Astrocyte (in vitro differentiated cells and primary cell): ENCODE measurements around the gene MAP7D1. TPM values are rescaled to one million over a fixed set of nuclear protein-coding genes. Genes with fewer than 3 reads are reported as not detected.
A peak's percentile ranks its signal among the peaks of the same experiment; 100 is the strongest.

Experiments
- DNase-seq: peaks from one replicate; pipeline ENCODE4 v3.0.0-alpha.2; 2010; ENCODE audit warnings: low read depth
- FAIRE-seq: peaks from 2 replicates; lab custom pipeline; 2011; peaks lifted over from hg19 to GRCh38; lab: Jason Lieb, UNC
- H2AFZ ChIP-seq: 2 replicates; pipeline ENCODE4 v1.6.0; 2012; ENCODE audit warnings: low read depth, low read length, inconsistent platforms
- H3K27ac ChIP-seq: 2 replicates; pipeline ENCODE4 v1.5.1; 2011; ENCODE audit warnings: low read depth, low read length, inconsistent platforms
- H3K27me3 ChIP-seq: 2 replicates; pipeline ENCODE4 v1.6.0; 2011; ENCODE audit warnings: low read length, inconsistent platforms; ENCODE audit not compliant: insufficient read depth
- H3K36me3 ChIP-seq: 2 replicates; pipeline ENCODE4 v1.5.1; 2011; ENCODE audit warnings: low read length, inconsistent platforms; ENCODE audit not compliant: insufficient read depth
- H3K4me1 ChIP-seq: 2 replicates; pipeline ENCODE4 v1.5.1; 2011; ENCODE audit warnings: low read length, inconsistent platforms; ENCODE audit not compliant: insufficient read depth
- H3K4me2 ChIP-seq: 2 replicates; pipeline ENCODE4 v1.6.0; 2012; ENCODE audit warnings: low read length, inconsistent platforms
- H3K4me3 ChIP-seq: 2 replicates; pipeline ENCODE4 v1.5.1; 2011; ENCODE audit warnings: low read depth, mild to moderate bottlenecking, low read length, inconsistent platforms; ENCODE audit not compliant: insufficient read depth
- H3K79me2 ChIP-seq: 2 replicates; pipeline ENCODE4 v1.6.0; 2012; ENCODE audit warnings: mild to moderate bottlenecking, low read length, inconsistent platforms; ENCODE audit not compliant: insufficient read depth
- H3K9ac ChIP-seq: 2 replicates; pipeline ENCODE4 v1.6.0; 2012; ENCODE audit warnings: mild to moderate bottlenecking, low read length, inconsistent platforms
- H3K9me3 ChIP-seq: 2 replicates; pipeline ENCODE4 v1.5.1; 2012; ENCODE audit warnings: low read depth, mild to moderate bottlenecking, low read length, inconsistent platforms; ENCODE audit not compliant: insufficient read depth
- H4K20me1 ChIP-seq: 2 replicates; pipeline ENCODE4 v1.6.0; 2012; ENCODE audit warnings: low read length, inconsistent platforms; ENCODE audit not compliant: insufficient read depth
- H3K27ac Mint-ChIP-seq: one replicate; pipeline ENCODE4 v1.8.0; 2021; ENCODE audit warnings: mild to moderate bottlenecking, mixed read lengths; ENCODE audit not compliant: unreplicated experiment
- H3K27me3 Mint-ChIP-seq: one replicate; pipeline ENCODE4 v1.8.0; 2021; ENCODE audit warnings: low read depth, mixed read lengths; ENCODE audit not compliant: unreplicated experiment
- H3K36me3 Mint-ChIP-seq: one replicate; pipeline ENCODE4 v1.8.0; 2021; ENCODE audit warnings: low read depth, mixed read lengths; ENCODE audit not compliant: unreplicated experiment
- H3K4me1 Mint-ChIP-seq: one replicate; pipeline ENCODE4 v1.8.0; 2021; ENCODE audit warnings: low read depth, mixed read lengths; ENCODE audit not compliant: unreplicated experiment
- H3K4me3 Mint-ChIP-seq: one replicate; pipeline ENCODE4 v1.8.0; 2021; ENCODE audit warnings: mild to moderate bottlenecking, moderate library complexity, mixed read lengths; ENCODE audit not compliant: unreplicated experiment
- H3K9me3 Mint-ChIP-seq: one replicate; pipeline ENCODE4 v1.8.0; 2021; ENCODE audit warnings: mild to moderate bottlenecking, mixed read lengths; ENCODE audit not compliant: unreplicated experiment
- EZH2 ChIP-seq: IDR thresholded peaks from 2 replicates; pipeline ENCODE4 v1.6.1; 2012; ENCODE audit warnings: mild to moderate bottlenecking, low read length, inconsistent platforms; ENCODE audit not compliant: insufficient read depth
- total RNA-seq: library from RNA; stranded (reverse); gene quantifications from 2 replicates; pipeline ENCODE4 v1.2.1, GENCODE V29; 2021
- TF ChIP-seq, protein P1 (sequence below): IDR thresholded peaks from 2 replicates; pipeline ENCODE4 v1.5.1; 2011; ENCODE audit warnings: low read depth, mild to moderate bottlenecking, inconsistent platforms, low read length, moderate library complexity; ENCODE audit not compliant: insufficient read depth

The MAP7D1 gene
- total RNA-seq, 1 donor from 2014 or later, result 271 TPM

GRCh38 chr1:36149973-36150295 is 6.0 kb upstream of the MAP7D1 start:
- H2AFZ ChIP-seq, result peak overlapping the region; percentile 7
- H3K36me3 ChIP-seq, result no peaks in the 10 kb centered on the region
- FAIRE-seq (no peak), DNase-seq (no peak)
- peaks cover 11% of the 10 kb centered on the region for H4K20me1 ChIP-seq
- Mint-ChIP-seq H3K27ac (peak overlapping the region; percentile 96), H3K27me3 (no peaks in the 10 kb centered on the region), H3K9me3 (peaks cover 4% of the 10 kb centered on the region), H3K36me3 (peaks cover 6% of the 10 kb centered on the region), H3K4me1 (peaks cover 34% of the 10 kb centered on the region), H3K4me3 (peak overlapping the region; percentile 96)
- H3K9ac ChIP-seq, result peak overlapping the region; percentile 85
- TF ChIP-seq, protein P1, sequence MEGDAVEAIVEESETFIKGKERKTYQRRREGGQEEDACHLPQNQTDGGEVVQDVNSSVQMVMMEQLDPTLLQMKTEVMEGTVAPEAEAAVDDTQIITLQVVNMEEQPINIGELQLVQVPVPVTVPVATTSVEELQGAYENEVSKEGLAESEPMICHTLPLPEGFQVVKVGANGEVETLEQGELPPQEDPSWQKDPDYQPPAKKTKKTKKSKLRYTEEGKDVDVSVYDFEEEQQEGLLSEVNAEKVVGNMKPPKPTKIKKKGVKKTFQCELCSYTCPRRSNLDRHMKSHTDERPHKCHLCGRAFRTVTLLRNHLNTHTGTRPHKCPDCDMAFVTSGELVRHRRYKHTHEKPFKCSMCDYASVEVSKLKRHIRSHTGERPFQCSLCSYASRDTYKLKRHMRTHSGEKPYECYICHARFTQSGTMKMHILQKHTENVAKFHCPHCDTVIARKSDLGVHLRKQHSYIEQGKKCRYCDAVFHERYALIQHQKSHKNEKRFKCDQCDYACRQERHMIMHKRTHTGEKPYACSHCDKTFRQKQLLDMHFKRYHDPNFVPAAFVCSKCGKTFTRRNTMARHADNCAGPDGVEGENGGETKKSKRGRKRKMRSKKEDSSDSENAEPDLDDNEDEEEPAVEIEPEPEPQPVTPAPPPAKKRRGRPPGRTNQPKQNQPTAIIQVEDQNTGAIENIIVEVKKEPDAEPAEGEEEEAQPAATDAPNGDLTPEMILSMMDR, result no peak
- no peak for TF ChIP-seq EZH2
- peak overlapping the region; percentile 82 for H3K4me2 ChIP-seq
- peaks cover 35% of the 10 kb centered on the region for H3K79me2 ChIP-seq
- peak overlapping the region; percentile 98 for H3K27ac ChIP-seq
- peaks cover 30% of the 10 kb centered on the region for H3K4me1 ChIP-seq
- H3K27me3 ChIP-seq, result no peaks in the 10 kb centered on the region
- H3K9me3 ChIP-seq, result no peaks in the 10 kb centered on the region
- H3K4me3 ChIP-seq, result peak overlapping the region; percentile 5

DNA sequence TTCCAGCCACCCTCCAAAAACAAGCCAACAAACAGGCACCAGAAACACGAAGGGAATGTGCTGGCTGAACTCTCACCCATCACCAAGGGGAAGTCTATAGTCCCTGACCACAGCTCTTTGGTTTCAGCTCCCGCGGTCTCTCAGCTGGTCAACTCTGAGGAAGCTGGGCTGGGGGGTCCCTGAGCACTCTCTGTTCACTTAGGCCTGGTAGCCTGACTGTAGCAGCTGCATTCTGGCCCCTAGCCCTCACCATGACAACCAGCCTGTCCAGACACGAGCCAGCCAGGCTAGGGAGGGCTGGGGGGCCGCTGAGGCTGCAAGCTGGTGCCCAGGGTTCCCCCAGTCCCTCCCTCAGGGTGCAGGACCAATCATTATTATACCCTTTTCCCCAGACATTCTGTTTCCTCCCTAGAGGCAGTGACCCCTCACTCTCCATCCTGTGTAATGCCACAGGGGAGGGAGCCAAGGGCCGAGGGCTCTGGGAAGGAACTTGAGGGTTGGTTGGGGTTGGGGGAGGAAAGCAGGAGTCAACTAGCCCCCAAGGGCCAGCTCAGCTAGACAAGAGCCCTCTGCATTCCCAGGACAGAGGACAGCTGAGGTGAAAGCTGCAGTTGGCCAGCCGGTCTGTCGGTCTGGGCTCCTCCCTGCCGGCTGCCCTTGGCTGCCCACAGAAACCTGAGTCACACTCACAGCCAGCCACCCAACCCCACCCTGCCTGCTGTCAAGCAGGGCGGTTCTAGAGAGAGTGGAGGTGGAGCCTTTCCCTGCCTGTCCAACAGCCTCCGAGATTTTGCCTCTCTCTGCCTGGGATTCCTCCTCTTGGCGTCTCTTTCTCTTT is 5.4 kb upstream of the MAP7D1 start:
- Histone ChIP-seq H3K36me3 (no peaks in the 10 kb centered on the region), H3K27me3 (no peaks in the 10 kb centered on the region), H3K79me2 (peaks cover 36% of the 10 kb centered on the region), H3K9ac (peak overlapping the region; percentile 85), H3K4me2 (peak overlapping the region; percentile 82), H4K20me1 (peaks cover 6% of the 10 kb centered on the region), H2AFZ (peak overlapping the region; percentile 26), H3K27ac (peak overlapping the region; percentile 98), H3K4me1 (peaks cover 36% of the 10 kb centered on the region), H3K4me3 (peak overlapping the region; percentile 5), H3K9me3 (no peaks in the 10 kb centered on the region)
- Mint-ChIP-seq H3K4me1 (peaks cover 34% of the 10 kb centered on the region), H3K27me3 (no peaks in the 10 kb centered on the region), H3K27ac (peak overlapping the region; percentile 96), H3K4me3 (peak overlapping the region; percentile 96), H3K9me3 (peaks cover 4% of the 10 kb centered on the region), H3K36me3 (peaks cover 6% of the 10 kb centered on the region)
- TF ChIP-seq, protein P1, result no peak
- no peak for FAIRE-seq
- peak; percentile 94 for DNase-seq
